ENCODE measurements around the gene LY9.
"Not testable (repeated sequence)": the region's sequence is repeated elsewhere in the genome, so short reads cannot be mapped to it uniquely, and the experiment has no call there.

Gene LY9

DNA sequence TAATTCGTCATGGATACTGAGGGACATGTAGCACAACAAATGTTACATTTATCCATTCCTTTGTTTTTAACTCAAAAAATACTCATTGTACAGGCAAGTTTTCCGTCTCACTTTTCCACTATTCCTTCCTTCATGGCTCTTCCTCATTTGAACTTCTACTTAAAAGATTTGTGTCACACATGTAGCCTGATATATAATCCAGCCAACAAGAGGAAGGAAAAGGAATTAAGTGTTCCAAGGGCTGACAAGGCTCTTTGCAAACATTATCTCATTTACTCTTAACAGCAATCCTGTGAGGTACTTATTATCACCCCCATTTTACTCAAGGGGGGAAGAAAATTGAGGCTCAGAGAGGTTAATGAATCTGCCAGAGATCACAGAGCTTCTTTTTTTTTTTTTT is 43.8 kb downstream of the LY9 start:
- no peak for DNase-seq

DNA sequence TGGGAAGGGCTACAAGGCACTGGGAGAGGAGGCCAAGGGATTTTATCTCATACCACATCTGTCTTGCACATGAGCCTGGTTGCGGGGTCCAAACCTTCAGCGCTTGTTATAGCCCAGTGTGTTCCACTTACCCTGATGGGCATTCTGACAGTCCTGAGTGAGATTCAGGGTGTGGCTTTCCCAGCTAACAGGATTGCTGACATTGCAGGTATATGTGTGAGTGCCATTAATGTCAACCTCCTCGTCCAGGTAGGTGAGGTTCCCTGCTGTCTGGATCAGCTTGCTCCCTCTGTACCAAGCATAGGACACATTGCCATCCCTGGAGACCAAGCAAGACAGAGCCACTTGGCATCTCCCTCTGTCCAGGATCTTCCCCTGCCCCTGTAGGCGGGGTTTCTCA is 45.1 kb downstream of the LY9 start:
- no peak for DNase-seq

DNA sequence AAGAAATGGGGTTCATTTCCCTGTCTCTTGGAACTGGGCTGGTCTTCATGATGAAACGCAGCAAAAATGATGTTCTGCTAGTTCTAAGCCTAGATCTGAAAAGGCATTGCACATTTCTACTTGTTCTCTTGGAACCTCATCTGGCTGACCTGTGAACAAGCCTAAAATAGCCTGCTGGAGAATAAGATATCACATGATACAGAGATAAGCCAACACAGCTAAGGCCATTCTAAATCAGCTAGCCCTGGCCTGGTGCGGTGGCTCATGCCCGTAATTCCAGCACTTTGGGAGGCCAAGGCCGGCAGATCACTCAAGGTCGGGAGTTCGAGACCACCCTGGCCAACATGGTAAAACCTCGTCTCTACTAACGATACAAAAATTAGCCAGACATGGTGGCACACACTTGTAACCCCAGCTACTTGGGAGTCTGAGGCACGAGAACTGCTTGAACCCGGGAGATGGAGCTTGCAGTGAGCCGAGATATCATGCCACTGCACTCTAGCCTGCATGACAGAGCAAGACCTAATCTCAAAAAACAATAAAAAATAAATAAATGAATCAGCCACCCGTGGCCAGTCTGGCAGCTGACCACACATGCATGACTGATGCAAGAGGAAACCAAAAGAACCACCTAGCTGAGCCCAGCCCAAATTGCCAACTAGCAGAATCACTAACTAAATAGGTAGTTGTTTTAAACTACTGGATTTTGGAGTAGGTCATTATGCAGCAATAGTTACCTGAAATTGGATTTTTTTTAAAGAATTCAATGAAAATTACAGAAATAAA is 48.7 kb downstream of the LY9 start:
- DNase-seq = no peak

DNA sequence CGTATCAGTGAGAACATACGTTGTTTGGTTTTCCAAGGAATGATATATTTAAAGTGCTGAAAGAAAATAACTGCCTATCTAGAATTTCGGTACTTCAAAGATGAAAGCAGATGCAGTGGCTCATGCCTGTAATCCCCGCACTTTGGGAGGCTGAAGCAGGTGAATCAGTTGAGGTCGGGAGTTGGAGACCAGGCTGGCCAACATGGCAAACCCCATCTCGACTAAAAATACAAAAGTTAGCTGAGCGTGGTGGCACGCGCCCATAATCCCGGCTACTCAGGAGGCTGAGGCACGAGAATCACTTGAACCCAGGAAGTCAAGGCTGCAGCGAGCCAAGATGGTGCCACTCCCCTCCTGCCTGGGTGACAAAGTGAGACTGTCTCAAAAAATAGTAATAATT is 50.3 kb downstream of the LY9 start:
- no peak for DNase-seq

DNA sequence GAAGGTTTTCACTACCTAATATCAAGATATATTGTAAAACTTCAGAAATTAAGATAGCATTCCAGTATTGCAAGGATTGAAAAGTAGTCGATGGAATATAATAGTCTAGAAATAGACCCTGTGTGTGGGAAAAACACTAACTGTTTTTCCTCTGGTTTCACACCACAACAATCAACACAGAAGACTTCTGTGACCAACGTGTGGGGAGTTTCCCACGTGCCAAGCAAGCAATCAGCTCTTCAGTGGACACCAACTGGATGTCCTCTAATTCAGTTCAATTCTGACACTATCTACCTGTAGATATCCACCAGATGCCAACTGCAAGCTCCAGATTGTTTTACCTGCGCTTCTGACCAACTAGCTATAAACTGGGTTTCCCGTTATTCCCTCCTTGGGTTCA is 54.6 kb downstream of the LY9 start:
- no peak for DNase-seq

DNA sequence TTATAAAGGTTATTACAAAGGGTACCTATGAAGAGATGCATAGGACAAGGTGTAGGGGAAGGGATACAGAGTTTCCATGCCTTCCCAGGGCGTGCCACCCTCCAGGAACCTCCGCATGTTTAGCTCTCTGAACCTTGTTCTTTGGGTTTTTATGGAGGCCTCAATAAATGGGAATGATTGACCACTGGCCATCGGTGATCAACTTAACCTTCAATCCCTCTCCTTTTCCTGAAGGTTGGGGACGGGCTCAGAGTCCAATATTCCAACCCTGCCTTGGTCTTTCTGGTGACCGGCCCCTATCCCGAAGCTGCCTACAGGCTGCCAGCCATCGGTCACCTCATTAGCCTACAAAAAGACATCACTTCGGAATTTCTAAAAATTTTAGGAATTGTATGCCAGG is 55.0 kb downstream of the LY9 start:
- no peak for DNase-seq

DNA sequence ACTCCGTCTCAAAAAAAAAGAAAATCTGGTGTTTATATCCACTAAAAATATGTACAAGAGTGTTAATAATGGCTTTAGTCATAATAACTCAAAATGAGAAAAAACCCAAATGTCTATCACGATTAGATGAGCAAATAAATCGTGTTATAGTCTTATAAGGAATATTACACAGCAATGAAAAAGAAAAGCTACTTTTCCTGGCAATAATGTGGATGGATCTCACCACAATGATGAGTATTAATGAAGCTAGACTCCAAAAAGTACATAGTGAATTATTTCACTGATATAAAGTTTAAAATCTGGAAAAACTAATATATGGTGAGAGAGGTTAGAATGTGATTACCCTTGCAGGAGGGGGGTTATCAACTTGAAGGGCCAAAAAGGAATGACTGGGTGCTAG is 57.0 kb downstream of the LY9 start:
- DNase-seq = no peak

DNA sequence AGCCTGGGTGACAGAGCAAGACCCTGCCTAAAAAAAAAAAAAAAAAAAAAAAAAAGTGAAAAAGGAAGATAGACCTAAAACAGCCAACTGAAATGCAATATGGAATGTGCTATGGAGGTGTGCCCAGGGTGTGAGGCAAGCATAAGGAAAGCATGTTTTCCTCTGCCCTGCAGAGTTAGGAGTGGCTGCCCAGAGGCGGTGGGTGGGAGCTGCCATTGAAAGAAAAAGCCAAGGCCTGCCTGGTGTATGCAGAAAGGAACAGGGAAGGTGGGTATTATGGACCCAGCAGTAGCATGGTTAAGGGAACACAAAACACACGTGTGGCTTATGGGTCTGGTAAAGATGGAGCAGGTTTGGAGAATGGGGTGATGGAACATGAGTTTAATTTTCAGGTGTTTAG is 57.8 kb downstream of the LY9 start:
- DNase-seq = no peak

DNA sequence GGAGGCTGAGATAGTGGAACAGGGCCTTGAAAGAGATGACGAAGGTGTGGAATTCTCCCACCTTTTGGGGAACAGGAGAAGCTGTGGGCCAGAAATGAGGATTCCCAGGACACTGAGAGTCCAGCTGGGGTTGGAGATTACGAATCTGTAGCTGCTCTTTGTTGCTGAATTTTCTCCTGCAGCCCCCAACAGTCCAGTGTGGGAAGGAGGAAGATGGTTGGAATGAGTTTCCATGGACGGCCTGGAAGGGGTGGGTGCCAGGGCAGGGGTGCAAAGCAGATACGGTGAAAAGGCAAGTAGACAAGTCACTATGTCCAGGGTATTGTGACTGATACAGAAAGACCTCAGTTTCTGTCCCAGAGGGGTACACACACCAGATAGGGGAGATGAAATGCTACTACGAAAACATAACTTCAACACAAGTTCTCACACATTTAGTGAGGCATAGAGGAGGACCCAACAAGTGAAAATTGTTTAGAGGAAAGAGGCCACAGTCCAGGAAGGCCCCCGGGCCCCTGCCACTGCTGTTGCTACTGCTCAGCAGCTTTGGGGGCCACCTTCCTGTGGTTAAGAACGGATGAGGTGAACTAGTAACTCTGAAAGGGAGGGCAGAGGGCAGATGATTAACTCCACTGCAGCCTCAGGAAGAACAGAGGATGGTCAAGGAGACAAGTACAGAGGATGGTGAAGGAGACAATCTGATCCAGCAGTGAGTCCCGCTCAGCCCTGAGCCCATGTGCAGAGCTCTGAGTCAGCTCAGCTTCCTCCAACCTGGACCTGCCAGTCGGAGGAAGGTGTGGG is 59.4 kb downstream of the LY9 start:
- no peak for DNase-seq

DNA sequence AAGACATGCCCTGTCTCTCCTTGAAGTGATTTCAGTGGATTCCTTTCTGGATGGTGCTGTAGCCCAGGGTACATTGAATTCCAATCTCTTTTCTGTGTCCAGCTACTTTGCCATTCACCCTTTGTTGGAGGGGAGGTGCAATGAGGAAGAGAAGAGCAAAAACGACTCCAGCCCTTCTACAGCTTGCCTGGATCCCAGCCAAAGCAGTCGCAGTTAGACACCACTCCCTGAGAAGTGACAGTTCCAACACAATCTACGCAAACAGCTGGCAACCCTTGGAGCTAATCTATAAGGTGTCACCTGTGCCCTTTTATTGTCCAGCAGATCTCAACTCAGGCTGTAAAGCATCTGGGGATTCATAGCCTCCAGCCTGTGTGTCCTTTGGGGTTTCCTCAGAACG is 62.1 kb downstream of the LY9 start:
- no peak for DNase-seq

DNA sequence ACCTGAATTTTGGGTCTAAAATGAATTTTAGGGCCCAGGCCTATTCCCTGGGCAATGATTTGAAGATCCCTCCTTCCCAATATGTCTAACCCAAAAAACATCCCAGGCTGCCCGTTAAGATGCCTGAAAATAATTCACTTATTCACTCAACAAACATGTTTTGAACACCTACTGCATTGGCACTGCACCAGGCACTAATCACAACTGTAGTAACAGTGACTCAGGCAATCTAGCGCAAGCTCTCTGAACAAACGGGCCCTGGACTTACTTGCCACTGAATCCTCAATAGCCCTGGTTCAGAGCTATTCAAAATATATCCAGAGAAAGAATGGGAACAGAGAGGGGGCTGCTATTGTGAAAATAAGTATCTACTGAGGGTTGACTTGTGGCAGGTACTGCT is 62.5 kb downstream of the LY9 start:
- DNase-seq = no peak

DNA sequence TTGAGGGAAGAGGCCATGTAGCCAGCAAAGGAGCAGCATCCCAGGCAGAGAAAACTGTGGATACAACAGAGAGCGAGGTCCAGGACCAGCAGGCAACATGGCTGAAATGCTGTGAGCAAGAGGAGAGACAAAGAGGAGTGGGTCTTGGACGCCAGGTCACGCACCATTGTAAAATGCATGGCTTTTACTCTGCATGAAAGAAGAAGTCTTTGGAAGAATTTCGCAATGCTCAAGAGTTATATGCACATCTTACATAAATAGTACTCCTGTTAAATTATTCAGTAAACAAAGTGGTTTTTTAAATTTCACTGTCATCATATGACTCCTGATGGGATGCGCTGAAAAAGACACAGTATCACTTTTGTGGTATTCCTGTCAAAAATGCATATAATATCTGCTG is 63.2 kb downstream of the LY9 start:
- no peak for DNase-seq

DNA sequence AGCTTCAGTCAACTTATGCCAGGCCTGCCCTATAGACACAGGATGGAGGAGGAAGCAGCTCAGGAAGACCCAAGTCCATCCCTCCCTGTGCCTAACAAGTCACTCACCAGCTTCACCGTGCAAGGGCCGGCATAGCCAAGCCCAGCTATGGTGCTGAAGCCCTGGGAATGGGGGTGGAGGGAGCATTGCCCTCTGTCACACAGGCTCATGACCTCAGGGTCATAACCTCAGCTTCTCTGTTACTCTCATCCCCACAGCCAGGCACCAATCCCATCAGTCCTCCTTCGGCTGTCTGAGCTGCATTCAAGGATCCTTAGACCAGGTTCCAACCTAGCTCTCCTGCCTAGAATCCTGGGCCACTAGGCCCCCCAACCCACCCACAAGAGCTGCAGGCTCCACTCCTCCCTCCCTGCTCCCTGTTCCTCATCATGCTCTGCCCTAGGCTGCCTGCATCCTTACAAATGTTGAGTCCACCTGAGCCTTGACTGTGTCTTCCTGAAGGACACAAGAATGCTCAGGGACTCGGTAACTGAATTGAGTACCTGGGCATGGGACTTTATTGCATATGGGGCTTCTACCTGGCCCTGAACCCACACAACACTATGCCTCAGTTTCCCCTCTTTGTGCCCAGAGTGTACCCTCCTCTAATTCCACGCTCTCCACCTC is 65.0 kb downstream of the LY9 start:
- no peak for DNase-seq

DNA sequence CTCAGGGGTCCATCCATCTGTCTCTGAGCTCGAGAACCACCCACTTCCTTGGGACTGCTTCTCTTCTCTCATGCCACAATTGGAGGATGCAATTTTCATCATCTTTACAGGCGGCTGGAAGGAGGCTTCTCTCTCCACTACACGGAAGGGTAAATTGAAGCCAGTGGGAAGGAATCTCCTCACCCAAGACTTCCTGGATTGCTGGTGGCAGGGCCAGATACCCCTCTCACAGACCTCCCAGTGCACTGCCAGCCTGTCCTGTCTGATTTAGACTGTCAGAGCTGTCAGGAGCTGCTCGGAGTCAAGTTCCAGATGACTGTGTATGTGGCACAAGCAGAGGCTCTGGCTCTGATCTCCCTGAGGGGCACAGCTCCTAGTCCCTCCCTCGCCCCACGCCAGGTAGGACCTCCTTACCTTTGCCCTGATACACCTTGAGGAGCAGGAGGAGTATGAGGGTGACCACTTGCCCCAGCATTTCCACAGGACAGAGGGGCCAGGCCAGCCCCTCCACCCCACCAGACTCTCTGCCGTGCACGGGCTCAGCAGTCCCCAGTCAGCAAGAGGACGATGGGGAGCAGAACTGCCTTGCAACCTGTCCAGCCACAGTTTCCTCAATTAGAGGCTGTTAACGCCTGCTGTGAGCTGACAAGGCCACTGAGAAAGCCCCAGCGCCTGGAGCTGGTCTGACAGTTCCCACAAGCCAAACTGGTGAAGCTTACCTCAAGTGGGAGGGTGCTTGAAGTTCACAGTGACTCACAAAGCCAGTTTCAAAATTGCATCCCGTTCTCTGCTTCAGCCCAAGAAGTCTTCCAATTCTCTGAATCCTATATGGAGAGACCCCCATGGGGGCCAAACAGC is 66.5 kb downstream of the LY9 start, which contains the start of gene CD244:
CD244 (minus strand) TSS at position 685 of the 858 bp plus-strand sequence; CDS start at position 475, 210 bp downstream.
- no peak for DNase-seq

DNA sequence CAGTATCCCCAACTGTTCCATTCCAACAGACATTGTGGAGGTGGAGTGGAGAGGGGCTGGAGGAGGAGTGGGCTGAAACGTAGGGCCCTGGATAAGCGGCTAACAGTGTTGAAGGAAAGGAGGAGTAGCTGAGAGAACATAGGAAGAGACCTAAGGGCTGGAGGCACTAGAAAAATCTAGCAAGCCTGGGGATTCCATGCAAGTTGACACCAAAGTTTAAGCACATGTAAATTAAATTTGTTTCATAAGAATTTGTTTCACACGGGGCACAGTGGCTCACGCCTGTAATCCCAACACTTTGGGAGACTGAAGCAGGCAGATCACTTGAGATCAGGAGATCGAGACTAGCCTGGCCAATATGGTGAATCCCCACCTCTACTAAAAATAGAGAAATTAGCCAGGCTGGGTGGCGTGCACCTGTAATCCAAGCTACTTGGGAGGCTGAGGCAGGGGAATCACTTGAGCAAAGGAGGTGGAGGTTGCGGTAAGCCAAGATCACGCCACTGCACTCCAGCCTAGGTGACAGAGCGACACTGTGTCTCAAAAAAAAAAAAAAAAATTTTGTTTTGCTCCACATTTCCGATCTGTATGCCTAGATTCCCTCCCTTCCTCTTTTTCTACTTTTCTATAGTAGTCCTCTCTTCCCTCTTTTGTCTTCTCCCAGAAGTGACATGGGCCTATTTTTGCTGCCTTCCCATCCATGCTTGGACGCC is 67.2 kb downstream of the LY9 start:
- no peak for DNase-seq

DNA sequence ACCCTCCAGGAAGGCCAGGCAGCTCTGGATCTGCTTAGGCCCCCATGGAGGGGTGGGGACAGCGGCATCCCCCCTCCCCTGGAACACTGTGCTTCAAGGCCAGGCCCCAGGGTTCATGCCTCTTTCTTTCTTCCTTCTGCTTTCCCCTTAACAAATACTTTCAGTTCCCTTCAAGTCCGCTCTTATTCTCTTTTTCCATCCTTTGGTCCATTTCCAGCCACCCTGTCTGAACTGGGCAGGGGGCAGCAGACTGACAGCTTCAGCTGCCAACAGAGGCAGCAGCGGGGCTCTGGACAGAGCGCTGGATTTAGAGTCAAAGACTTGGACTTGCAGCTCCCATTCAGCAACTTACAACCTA is 67.8 kb downstream of the LY9 start:
- no peak for DNase-seq

DNA sequence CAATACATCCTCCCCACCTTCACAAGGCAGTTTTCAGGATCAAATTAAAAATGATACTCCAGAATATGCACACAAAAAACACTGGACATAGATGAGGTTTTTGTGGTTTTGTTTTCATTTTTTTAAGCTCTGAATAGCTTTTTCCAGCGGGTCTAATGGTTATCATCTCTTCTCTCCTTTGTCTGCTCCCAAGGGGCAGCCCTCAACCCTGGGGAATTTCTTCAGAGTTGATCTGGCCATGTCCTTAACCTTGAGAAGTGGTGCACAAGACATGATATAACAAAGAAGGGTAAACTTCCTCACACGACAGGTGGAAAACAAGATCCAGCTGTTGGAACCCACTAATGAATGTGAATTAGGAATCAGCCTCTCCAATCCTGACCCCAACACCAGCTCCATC is 68.2 kb downstream of the LY9 start:
- no peak for DNase-seq

DNA sequence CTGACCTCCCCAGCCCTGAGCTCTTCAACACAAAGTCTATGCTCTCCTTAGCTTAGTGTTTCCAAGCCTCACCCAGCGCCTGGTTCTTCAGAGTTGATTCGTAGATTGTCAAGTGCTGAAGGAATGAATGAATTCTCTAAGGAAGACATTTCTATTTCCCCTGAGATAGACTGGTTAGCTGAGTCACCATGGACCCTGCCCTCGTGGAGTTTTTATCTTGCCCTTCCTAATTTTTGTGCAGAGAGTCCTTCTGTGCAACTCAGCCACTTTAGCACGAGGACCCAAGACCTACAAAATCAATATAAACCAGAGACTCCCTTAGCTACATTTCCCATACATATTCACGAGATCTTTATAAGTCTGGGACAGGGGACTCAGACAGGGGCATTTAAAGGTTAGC is 69.4 kb downstream of the LY9 start:
- no peak for DNase-seq

DNA sequence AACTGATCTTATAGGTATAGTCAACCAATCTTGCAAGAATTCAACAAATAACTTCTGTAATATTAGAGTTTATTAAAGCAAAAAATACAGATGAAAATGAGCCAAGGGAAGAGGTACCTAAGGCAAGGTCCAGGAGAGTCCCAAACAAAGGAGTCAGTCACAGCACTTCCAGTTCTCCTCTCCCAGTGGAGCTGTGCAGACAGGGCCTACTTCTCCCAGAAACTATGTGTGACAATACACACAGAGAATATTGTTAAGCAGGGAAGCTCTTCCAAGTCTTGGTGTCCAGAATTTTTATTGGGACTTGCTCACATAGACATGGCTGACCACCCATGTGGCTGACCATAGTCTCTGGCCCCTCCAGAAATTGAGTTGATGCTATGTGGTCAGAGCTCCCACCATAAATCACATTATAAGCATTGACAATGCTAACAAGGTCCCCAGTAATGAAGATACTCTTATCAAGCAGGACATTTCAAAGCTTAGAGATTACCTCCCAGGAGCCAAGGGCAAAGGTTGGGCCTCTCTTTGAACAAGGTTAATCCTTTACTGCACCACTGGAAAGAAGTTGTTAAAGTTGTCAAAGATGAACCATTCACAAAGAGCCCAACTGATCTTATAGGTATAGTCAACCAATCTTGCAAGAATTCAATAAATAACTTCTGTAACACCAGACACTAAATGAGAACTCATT is 70.2 kb downstream of the LY9 start:
- DNase-seq = no peak

DNA sequence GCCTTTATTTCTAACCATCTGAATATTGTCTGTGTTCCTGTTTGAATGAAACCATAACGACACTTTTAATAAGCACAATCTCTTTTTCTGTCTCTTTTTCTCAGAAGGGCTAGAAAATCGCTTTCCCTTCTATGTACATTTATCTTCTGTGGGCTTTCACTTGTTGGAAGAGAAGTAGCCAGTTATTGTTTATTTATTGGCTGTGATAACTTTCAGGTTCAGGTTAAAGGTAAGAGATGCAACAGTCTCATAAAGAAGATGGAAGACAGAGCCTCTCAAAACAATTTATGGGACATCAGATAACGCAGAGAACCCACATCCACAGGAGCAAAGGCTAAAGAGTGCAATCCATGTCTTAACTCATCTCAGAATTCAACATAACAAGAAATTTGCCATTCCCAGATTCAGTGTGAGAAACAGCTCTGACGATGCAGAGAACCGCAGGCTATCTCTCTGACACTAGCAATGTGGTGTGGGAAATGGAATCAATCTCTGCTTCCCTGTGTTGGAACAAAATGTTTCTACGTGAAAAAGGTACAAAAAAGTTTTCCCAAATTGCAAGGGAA is 70.8 kb downstream of the LY9 start:
- no peak for DNase-seq

DNA sequence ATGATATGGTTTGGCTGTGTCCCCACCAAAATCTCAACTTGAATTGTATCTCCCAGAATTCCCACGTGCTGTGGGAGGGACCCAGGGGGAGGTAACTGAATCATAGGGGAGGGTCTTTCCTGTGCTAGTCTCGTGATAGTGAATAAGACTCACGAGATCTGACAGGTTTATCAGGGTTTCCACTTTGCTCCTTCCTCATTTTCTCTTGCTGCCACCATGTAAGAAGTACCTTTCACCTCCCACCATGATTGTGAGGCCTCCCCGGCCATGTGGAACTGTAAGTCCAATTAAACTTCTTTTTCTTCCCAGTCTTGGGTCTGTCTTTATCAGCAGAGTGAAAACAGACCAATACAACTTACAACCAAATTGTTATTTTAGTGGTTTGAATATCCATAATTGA is 71.7 kb downstream of the LY9 start:
- not testable (repeated sequence) for DNase-seq
